ENCODE data around the gene USP31. TPM values are rescaled to one million over a fixed set of nuclear protein-coding genes. Genes with fewer than 3 reads are reported as not detected.

USP31 gene
- 3.9 and 5.6 TPM in 2 replicates for total RNA-seq

GRCh38 chr16:23149267-23149992 lies at the start of gene USP31:
TSS of gene USP31 (minus strand) at chr16:23149452. CDS start at chr16:23149270, 182 bp downstream.

GRCh38 chr16:23182679-23183542 lies 33.7 kb upstream of the USP31 start, which contains the start of gene SCNN1G:
TSS of gene SCNN1G (plus strand) at chr16:23182745. CDS start at chr16:23186272, 3,527 bp downstream.

Other genes with a start within 250 kb of the USP31 start
- not detected in 2 replicates for gene SCNN1G, start 33.3 kb upstream of the USP31 start, total RNA-seq
- 0.05 TPM in 1 of 2 replicates, not detected in the other for gene SCNN1B, start 152.8 kb upstream of the USP31 start, total RNA-seq

All from cardiac ventricle fibroblast (primary cell).